A673 (cell line): Measurements from ENCODE around the gene HERC3. TPM values are rescaled to one million over a fixed set of nuclear protein-coding genes. Genes with fewer than 3 reads are reported as not detected.

Experiments used
- BruUV-seq: library from RNA; stranded (reverse); fragments of 400-500 nt; replicated peaks from 2 replicates; lab custom pipeline; 2021; lab: Mats Ljungman, UMichigan
- CTCF ChIA-PET: fragments of 300-600 bp; sonication (Branson Sonifier 250); formaldehyde crosslinking; loops from one replicate; lab custom pipeline; 2022; ENCODE audit warnings: antibody characterized with exemption; lab: Charles Lee
- POLR2A ChIA-PET: fragments of 300-600 bp; sonication (Branson Sonifier 250); formaldehyde crosslinking; loops from one replicate; lab custom pipeline; 2022; ENCODE audit warnings: antibody characterized with exemption; ENCODE audit not compliant: low non-redundant PET; lab: Charles Lee
- DNase-seq: peaks from one replicate; pipeline ENCODE4 v3.0.0-alpha.2; 2015; ENCODE audit warnings: low spot score
- H3K27ac ChIP-seq: fragments of 200-600 bp; sonication (generic); 2 replicates; pipeline ENCODE4 v1.5.1; 2016; ENCODE audit warnings: mixed run types, low read depth, mild to moderate bottlenecking, mixed read lengths, antibody characterized with exemption, low read length; ENCODE audit not compliant: poor library complexity, severe bottlenecking
- H3K27me3 ChIP-seq: fragments of 200-600 bp; sonication (generic); replicated peaks from 2 replicates; pipeline ENCODE4 v1.6.1; 2017; ENCODE audit warnings: mixed run types, low read depth, mild to moderate bottlenecking, mixed read lengths, antibody characterized with exemption, low read length; ENCODE audit not compliant: insufficient read depth, poor library complexity
- H3K36me3 ChIP-seq: fragments of 200-600 bp; sonication (generic); 2 replicates; pipeline ENCODE4 v1.6.1; 2016; ENCODE audit warnings: mixed run types, mild to moderate bottlenecking, mixed read lengths, antibody characterized with exemption, low read length; ENCODE audit not compliant: insufficient read depth, poor library complexity, severe bottlenecking
- H3K4me1 ChIP-seq: fragments of 200-600 bp; sonication (generic); 2 replicates; pipeline ENCODE4 v1.6.1; 2017; ENCODE audit warnings: mixed run types, mild to moderate bottlenecking, mixed read lengths, antibody characterized with exemption, low read length; ENCODE audit not compliant: insufficient read depth, poor library complexity, severe bottlenecking
- H3K4me3 ChIP-seq: fragments of 200-600 bp; sonication (generic); 2 replicates; pipeline ENCODE4 v1.5.1; 2016; ENCODE audit warnings: low read depth, mixed run types, mild to moderate bottlenecking, mixed read lengths, low read length; ENCODE audit not compliant: poor library complexity, severe bottlenecking
- H3K9me3 ChIP-seq: fragments of 200-600 bp; sonication (generic); 2 replicates; pipeline ENCODE4 v1.6.1; 2016; ENCODE audit warnings: mixed run types, low read depth, mild to moderate bottlenecking, mixed read lengths, antibody characterized with exemption, low read length; ENCODE audit not compliant: poor library complexity, severe bottlenecking
- CTCF ChIP-seq: fragments of 300-800, 200-600 bp; sonication (generic); conservative IDR thresholded peaks from 2 replicates; pipeline ENCODE4 v1.5.1; 2017; ENCODE audit warnings: low read depth, mild to moderate bottlenecking, antibody characterized with exemption, low read length, moderate library complexity, mixed read lengths
- EZH2 ChIP-seq: fragments of 200-600 bp; sonication (generic); IDR thresholded peaks from 2 replicates; pipeline ENCODE4 v1.6.1; 2017; ENCODE audit warnings: borderline replicate concordance, low read depth, mild to moderate bottlenecking, mixed read lengths, antibody characterized with exemption, low read length; ENCODE audit not compliant: poor library complexity, severe bottlenecking
- intact Hi-C: fragments of 100-400 bp; cut with micrococcal nuclease; formaldehyde crosslinking; loops from one replicate; pipeline ENCODE4 v1.10.0; 2022; ENCODE audit not compliant: unreplicated experiment
- total RNA-seq: library from RNA; stranded (reverse); gene quantifications from 2 replicates; pipeline ENCODE4 v1.2.3, GENCODE V29; 2021

HERC3 gene
- total RNA-seq, 1 experiment from 2014 or later, result 0.71 TPM

- no peaks in the 10 kb centered on the region for H3K27me3 ChIP-seq
- TF ChIP-seq CTCF (no peak), EZH2 (no peak)
- H3K27ac ChIP-seq, result no peak overlapping the region
- BruUV-seq, result no TSS peak
- no peaks in the 10 kb centered on the region for H3K4me1 ChIP-seq
- no peaks in the 10 kb centered on the region for H3K36me3 ChIP-seq
- ChIA-PET CTCF (no interaction called here), POLR2A (no interaction called here)
- intact Hi-C loops, result no loop called here
- no peak overlapping the region for H3K4me3 ChIP-seq
- DNase-seq, result no peak
- H3K9me3 ChIP-seq, result no peaks in the 10 kb centered on the region
Observed at GRCh38 chr4:88674979-88675378, 82.7 kb downstream of the HERC3 start.

GRCh38 chr4:88675543-88675942 lies 83.3 kb downstream of the HERC3 start:
- H3K36me3 ChIP-seq, result no peaks in the 10 kb centered on the region
- no peaks in the 10 kb centered on the region for H3K27me3 ChIP-seq
- BruUV-seq, result no TSS peak
- ChIA-PET CTCF (no interaction called here), POLR2A (no interaction called here)
- TF ChIP-seq EZH2, result no peak
- TF ChIP-seq CTCF, result no peak
- no peaks in the 10 kb centered on the region for H3K4me1 ChIP-seq
- no peak overlapping the region for H3K4me3 ChIP-seq
- H3K27ac ChIP-seq, result no peak overlapping the region
- intact Hi-C loops, result no loop called here
- H3K9me3 ChIP-seq, result no peaks in the 10 kb centered on the region
- no peak for DNase-seq

- Histone ChIP-seq H3K27me3 (no peaks in the 10 kb centered on the region), H3K9me3 (no peaks in the 10 kb centered on the region), H3K4me3 (no peak overlapping the region), H3K27ac (no peak overlapping the region), H3K36me3 (no peaks in the 10 kb centered on the region), H3K4me1 (no peaks in the 10 kb centered on the region)
- BruUV-seq, result no TSS peak
- POLR2A ChIA-PET, result no interaction called here
- CTCF ChIA-PET, result no interaction called here
- TF ChIP-seq EZH2 (no peak), CTCF (no peak)
- DNase-seq, result no peak
- intact Hi-C loops, result no loop called here
Observed at GRCh38 chr4:88681209-88681608, 88.9 kb downstream of the HERC3 start.
